Loucy (cell line): ENCODE data around the gene CTRL.

ENCODE experiments used
- CTCF ChIP-seq: fragments of 200-600 bp; sonication (generic); conservative IDR thresholded peaks from 2 replicates; pipeline ENCODE4 v1.5.1; 2014; ENCODE audit warnings: mild to moderate bottlenecking, antibody characterized with exemption, low read length
- EZH2phosphoT487 ChIP-seq: fragments of 200-600 bp; IDR thresholded peaks from 2 replicates; pipeline ENCODE4 v1.6.1; 2018; ENCODE audit warnings: antibody characterized with exemption, mild to moderate bottlenecking, moderate library complexity, borderline replicate concordance

DNA sequence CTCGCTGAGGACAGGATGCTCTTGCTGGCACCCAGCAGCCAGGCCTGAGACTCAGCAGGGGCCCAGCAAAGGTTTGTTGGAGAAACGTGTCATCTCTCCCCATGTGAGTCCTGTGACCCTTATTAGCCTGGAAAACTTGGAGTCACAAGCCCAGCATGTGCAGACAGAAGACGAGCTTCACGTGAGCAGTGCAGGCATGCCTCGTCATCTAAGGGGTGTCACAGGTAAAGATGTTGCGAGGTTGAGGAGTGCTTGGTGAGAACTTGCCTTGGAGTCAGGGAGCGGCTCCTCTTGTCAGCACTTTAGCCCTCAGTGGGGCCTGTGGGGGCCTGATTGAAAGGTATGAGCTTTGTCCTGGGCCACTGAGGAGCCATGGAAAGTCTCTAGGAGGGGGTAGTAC, 2.1 kb upstream of the CTRL start:
- TF ChIP-seq CTCF = no peak
- TF ChIP-seq EZH2phosphoT487 = no peak
